Rectal smooth muscle tissue (tissue), 1 donor: Measurements from ENCODE around the gene CARNS1.
A peak's percentile ranks its signal among the peaks of the same experiment; 100 is the strongest.
"Not testable (repeated sequence)": the region's sequence is repeated elsewhere in the genome, so short reads cannot be mapped to it uniquely, and the experiment has no call there.

Experiments
- H3K27ac ChIP-seq: one replicate; pipeline ENCODE4 v1.7.0; 2013; ENCODE audit warnings: low read depth, low read length, inconsistent platforms
- H3K27me3 ChIP-seq: one replicate; pipeline ENCODE4 v1.7.0; 2013; ENCODE audit warnings: low read length; ENCODE audit not compliant: control insufficient read depth, insufficient read depth
- H3K36me3 ChIP-seq: one replicate; pipeline ENCODE4 v1.7.0; 2013; ENCODE audit warnings: low read length; ENCODE audit not compliant: control insufficient read depth, insufficient read depth
- H3K4me1 ChIP-seq: one replicate; pipeline ENCODE4 v1.7.0; 2013; ENCODE audit warnings: low read length; ENCODE audit not compliant: control insufficient read depth, insufficient read depth
- H3K4me3 ChIP-seq: one replicate; pipeline ENCODE4 v1.7.0; 2013; ENCODE audit warnings: low read length
- H3K9ac ChIP-seq: one replicate; pipeline ENCODE4 v1.7.0; 2013; ENCODE audit warnings: low read length

CARNS1 gene

DNA sequence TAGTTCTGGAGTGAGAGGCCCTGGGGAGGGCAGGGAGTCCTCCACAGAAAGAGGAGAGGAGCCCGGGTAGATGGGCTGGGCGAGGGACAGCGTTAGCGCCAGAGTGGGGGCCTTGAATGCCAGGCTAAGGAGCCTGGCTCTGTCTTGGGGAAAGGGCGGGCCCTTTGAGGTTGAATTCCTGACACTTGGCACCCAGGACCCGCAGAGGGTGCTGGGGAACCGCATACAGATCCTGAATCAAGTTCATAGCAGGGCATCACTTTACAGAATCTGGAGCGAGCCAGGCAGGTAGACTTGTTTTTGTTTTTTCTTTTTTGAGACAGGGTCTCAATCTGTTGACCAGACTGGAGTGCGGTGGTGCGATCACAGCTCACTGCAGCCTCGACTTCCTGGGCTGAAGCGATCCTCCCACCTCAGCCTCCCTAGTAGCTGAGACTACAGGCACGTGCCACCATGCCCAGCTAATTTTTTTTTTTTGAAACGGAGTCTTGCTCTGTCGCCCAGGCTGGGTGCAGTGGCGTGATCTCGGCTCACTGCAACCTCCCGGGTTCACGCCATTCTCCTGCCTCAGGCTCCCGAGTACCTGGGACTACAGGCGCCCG lies 6.1 kb downstream of the CARNS1 start:
- Histone ChIP-seq H3K27me3 (no peaks in the 10 kb centered on the region), H3K4me3 (peak overlapping the region; percentile 22), H3K27ac (peak overlapping the region; percentile 14), H3K4me1 (peaks cover 3% of the 10 kb centered on the region), H3K36me3 (no peaks in the 10 kb centered on the region), H3K9ac (no peak overlapping the region)

DNA sequence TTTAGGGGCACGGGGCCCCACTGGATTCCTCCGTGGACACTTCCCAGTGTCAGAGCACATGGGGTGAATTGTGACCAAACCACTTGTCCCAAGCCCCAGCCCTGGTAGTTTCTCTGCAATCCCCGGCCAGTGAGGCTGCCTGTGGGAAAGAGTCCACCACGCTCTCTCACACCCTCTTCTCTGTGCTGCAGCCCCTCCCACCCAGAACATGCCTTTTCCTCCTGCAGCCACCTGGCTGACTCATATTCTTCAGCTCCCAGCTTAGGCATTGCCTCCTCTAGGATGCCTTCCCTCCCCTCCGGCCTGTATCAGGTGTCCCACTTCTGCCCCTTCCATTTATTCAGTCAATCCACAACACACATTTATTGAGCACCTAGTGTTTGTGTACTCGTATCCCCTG lies 7.4 kb downstream of the CARNS1 start:
- Histone ChIP-seq H3K27me3 (no peaks in the 10 kb centered on the region), H3K9ac (no peak overlapping the region), H3K27ac (no peak overlapping the region), H3K36me3 (no peaks in the 10 kb centered on the region), H3K4me1 (peaks cover 6% of the 10 kb centered on the region), H3K4me3 (no peak overlapping the region)

DNA sequence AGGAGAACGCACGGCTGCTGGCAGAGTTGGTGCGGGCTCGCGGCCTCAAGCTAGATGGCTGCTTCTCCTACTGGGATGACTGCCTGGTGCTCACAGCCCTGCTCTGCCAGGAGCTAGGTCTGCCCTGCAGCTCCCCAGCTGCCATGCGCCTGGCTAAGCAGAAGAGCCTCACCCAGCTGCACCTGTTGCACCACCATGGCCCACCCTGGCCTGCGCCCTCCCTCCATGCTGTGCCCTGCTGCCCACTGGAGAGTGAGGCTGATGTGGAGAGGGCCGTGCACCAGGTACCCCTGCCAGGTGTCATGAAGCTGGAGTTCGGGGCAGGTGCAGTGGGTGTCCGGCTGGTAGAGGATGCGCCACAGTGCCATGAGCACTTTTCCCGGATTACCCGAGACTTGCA lies 8.0 kb downstream of the CARNS1 start:
- H3K4me3 ChIP-seq, result no peak overlapping the region
- no peaks in the 10 kb centered on the region for H3K36me3 ChIP-seq
- no peak overlapping the region for H3K27ac ChIP-seq
- H3K27me3 ChIP-seq, result no peaks in the 10 kb centered on the region
- H3K9ac ChIP-seq, result no peak overlapping the region
- peaks cover 6% of the 10 kb centered on the region for H3K4me1 ChIP-seq

DNA sequence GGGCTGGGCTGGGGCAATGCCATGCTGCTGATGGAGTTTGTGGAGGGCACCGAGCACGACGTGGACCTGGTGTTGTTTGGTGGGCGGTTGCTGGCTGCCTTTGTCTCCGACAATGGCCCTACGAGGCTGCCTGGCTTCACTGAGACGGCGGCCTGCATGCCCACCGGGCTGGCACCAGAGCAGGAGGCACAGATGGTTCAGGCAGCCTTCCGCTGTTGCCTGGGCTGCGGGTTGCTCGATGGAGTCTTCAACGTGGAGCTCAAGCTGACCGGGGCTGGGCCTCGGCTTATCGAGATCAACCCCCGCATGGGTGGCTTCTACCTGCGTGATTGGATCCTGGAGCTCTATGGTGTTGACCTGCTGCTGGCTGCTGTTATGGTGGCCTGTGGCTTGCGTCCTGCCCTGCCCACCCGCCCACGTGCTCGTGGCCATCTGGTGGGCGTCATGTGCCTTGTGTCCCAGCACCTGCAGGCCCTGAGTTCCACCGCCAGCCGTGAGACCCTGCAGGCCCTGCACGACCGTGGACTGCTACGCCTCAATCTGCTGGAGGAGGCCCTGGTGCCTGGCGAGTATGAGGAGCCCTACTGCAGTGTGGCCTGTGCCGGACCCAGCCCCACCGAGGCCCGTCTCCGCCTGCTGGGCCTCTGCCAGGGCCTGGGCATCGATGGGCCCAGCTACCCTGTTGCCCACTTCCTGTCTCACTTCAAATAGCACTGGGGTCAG lies 8.6 kb downstream of the CARNS1 start:
- no peaks in the 10 kb centered on the region for H3K36me3 ChIP-seq
- H3K27me3 ChIP-seq, result no peaks in the 10 kb centered on the region
- H3K4me1 ChIP-seq, result peaks cover 7% of the 10 kb centered on the region
- H3K27ac ChIP-seq, result no peak overlapping the region
- no peak overlapping the region for H3K9ac ChIP-seq
- H3K4me3 ChIP-seq, result no peak overlapping the region

DNA sequence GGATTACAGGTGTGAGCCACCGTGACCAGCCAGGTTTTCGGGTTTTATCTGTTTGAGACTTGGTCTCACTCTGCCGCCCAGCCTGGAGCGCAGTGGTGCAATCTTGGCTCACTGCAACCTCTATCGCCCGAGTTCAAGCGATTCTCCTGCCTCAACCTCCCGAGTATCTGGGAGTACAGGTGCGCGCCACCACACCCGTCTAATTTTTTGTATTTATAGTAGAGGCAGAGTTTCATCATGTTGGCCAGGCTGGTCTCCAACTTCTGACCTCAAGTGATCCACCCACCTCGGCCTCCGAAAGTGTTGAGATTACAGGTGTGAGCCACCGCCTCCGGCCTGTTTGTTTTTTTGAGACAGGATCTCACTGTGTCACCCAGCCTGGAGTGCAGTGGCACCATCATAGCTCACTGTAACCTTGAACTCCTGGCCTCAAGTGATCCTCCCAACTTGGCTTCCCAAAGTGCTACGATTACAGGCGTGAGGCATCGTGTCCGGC lies 11.9 kb downstream of the CARNS1 start:
- Histone ChIP-seq H3K27ac (peak overlapping the region; percentile 88), H3K4me3 (peak overlapping the region; percentile 76)
- not testable (repeated sequence) for H3K9ac ChIP-seq, H3K4me1 ChIP-seq, H3K27me3 ChIP-seq, H3K36me3 ChIP-seq

DNA sequence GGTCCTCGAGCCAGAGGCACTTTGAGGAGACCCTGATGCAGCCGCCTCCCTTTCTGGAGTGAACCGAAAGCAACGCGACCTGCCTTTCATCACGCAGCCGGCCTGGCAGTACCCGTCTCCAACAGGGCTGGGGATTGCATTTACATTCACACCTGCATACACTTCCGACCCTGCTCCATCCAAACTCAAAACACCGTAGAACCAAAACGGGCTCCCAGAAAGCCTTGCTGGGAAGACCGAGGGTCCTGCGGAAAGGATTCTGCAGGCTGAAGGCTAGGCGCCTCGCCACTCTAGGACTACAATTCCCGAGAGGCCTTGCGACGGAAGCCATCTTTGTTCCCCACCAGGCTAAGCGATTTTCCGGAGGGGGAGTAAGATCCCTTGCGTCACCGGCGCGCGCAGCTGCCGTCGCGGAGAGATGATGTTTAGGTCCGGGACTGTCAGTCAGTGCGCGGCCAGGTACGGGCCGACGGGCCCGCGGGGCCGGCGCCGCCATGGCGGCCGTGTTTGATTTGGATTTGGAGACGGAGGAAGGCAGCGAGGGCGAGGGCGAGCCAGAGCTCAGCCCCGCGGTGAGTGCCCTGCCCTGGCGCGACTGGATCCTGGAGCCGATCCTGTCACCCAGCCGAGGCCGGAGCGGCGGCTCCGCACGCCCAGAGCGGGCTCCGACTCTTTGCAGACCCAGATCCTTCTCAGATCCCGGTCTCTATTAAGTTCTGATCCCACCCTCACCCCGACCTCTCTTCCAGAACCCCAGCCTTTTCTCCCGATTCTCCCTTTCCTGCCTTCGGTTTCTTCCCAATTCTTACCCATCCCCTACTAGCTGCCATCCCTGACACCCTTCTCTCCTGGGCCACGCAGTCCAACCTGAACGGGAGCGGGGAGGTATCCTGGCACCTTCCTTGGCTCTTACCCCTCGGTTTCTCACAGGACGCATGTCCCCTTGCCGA lies 12.8 kb downstream of the CARNS1 start, which contains the start of gene RPS6KB2:
RPS6KB2 (plus strand) TSS at position 443 of the 950 bp plus-strand sequence; CDS start at position 495, 52 bp downstream.
- peak within 1 kb of the TSS; percentile 76 for H3K4me3 ChIP-seq
- peaks cover 6% of the 10 kb centered on the region for H3K36me3 ChIP-seq
- H3K27ac ChIP-seq, result peak within 1 kb of the TSS; percentile 88
- H3K4me1 ChIP-seq, result peaks cover 9% of the 10 kb centered on the region
- H3K9ac ChIP-seq, result peak within 1 kb of the TSS; percentile 81
- H3K27me3 ChIP-seq, result no peaks in the 10 kb centered on the region

DNA sequence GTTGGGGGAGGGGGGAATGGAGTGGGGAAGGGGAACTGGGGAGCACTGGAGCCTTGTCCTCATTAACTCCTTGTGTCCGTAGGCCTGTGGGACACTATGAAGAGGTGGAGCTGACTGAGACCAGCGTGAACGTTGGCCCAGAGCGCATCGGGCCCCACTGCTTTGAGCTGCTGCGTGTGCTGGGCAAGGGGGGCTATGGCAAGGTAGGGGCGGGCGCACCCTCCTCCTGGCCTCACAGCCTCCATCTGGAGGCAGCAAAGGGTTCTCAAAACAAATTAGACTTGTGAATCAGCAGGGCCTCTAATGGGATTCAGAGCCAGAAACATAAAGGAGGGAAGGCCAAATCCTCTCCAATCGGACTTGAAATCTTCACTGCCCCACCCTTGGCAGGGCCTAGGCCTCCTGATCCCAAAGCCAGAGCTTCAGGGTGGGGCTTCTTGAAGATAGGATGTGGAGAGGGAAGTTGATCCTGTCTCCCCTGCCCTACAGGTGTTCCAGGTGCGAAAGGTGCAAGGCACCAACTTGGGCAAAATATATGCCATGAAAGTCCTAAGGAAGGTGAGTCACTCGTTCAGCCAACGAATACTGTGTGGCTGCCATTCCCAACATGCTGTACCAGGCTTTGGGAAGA lies 13.7 kb downstream of the CARNS1 start:
- peak overlapping the region; percentile 88 for H3K27ac ChIP-seq
- no peaks in the 10 kb centered on the region for H3K27me3 ChIP-seq
- H3K4me3 ChIP-seq, result peak overlapping the region; percentile 76
- H3K4me1 ChIP-seq, result peaks cover 9% of the 10 kb centered on the region
- peaks cover 6% of the 10 kb centered on the region for H3K36me3 ChIP-seq
- peak overlapping the region; percentile 81 for H3K9ac ChIP-seq

DNA sequence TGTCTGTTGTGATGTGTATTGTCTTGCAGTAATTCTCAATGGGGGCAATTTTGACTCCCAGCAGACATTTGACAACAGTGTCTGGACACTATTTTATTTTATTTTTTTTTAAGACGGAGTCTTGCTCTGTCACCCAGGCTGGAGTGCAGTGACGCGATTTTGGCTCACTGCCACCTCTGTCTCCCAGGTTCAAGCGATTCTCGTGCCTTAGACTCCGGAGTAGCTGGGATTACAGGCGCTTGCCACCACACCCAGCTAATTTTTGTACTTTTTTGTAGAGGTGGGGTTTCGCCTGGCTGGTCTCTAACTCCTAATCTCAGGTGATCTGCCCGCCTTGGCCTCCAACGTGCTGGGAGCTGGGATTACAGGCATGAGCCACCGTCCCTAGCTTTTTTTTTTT lies 14.2 kb downstream of the CARNS1 start:
- peaks cover 8% of the 10 kb centered on the region for H3K36me3 ChIP-seq
- H3K27ac ChIP-seq, result no peak overlapping the region
- peaks cover 9% of the 10 kb centered on the region for H3K4me1 ChIP-seq
- no peak overlapping the region for H3K4me3 ChIP-seq
- H3K27me3 ChIP-seq, result no peaks in the 10 kb centered on the region
- H3K9ac ChIP-seq, result no peak overlapping the region

DNA sequence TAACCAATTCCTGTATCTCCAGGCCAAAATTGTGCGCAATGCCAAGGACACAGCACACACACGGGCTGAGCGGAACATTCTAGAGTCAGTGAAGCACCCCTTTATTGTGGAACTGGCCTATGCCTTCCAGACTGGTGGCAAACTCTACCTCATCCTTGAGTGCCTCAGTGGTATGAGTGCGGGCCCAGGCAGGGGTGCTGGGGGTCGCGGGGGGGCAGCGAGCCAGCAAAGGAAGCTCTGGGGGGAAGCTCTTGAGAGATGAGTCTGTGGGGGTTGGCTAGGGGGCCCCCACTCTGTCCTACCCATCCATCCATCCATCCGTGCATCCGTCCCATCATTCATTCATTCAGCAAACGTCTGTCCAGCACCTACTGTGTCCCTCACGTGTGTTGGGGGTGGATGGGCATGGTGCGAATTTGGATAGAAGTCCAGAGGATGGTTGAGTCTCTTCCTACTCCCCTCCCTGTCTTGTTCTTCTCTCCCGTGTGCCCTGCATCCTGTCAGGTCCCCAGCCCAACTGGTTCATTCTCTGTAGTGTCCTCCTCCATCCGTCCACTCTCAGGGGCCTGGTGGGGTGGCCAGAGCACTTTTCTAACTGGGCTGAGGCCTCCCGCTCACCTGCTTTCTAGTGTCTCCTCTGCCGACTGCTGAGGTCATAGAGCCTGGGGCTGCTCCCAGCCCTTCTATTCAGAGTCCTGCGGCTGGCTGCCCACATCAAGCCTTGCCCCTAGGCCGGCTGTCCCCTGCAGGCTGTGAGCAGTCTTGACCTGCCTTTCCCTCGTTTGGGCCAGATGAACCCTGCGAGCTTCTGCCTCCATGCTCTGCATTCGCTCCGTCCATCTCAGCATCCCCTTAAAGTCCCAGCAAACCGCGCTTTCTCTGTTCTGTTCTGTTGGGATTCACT lies 16.1 kb downstream of the CARNS1 start:
- peaks cover 9% of the 10 kb centered on the region for H3K4me1 ChIP-seq
- H3K36me3 ChIP-seq, result peaks cover 13% of the 10 kb centered on the region
- no peak overlapping the region for H3K4me3 ChIP-seq
- H3K27ac ChIP-seq, result no peak overlapping the region
- H3K9ac ChIP-seq, result no peak overlapping the region
- no peaks in the 10 kb centered on the region for H3K27me3 ChIP-seq

DNA sequence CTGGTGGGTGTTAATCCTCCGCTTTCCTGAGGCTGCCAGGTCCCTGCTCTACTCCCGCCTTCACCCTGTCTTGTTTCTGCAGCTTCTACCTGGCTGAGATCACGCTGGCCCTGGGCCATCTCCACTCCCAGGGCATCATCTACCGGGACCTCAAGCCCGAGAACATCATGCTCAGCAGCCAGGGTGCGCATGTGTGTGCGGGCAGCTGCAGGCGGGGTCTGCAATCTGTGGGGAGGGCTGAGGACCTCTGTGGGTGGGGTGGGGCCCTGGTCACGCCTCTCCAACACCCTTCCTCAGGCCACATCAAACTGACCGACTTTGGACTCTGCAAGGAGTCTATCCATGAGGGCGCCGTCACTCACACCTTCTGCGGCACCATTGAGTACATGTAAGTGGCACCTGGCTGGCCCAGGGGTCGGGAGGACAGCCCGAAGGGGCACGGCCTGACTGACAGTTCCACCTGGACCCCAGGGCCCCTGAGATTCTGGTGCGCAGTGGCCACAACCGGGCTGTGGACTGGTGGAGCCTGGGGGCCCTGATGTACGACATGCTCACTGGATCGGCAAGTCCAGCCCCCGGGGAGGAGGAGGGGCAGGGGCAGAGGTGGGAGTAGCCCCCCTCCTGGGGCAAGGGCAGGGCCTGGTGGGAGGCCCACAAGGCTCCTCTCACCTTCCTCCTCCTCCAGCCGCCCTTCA lies 17.3 kb downstream of the CARNS1 start:
- Histone ChIP-seq H3K27me3 (no peaks in the 10 kb centered on the region), H3K36me3 (peaks cover 15% of the 10 kb centered on the region), H3K4me1 (peaks cover 6% of the 10 kb centered on the region), H3K9ac (no peak overlapping the region), H3K4me3 (no peak overlapping the region), H3K27ac (no peak overlapping the region)
